Nephron progenitor cell (in vitro differentiated cells): ENCODE measurements around the gene BTN3A1.

Experiments used
- DNase-seq: peaks from one replicate; pipeline ENCODE4 v3.0.0; 2021
- H3K27ac Mint-ChIP-seq: 2 replicates; pipeline ENCODE4 v1.8.0; 2021; ENCODE audit warnings: mild to moderate bottlenecking, moderate library complexity, mixed read lengths
- H3K27me3 Mint-ChIP-seq: 2 replicates; pipeline ENCODE4 v1.8.0; 2021; ENCODE audit warnings: mild to moderate bottlenecking, low read depth, mixed read lengths; ENCODE audit not compliant: poor library complexity
- H3K36me3 Mint-ChIP-seq: 2 replicates; pipeline ENCODE4 v1.8.0; 2021; ENCODE audit warnings: low read depth, mixed read lengths
- H3K4me1 Mint-ChIP-seq: 2 replicates; pipeline ENCODE4 v1.8.0; 2021; ENCODE audit warnings: mixed read lengths
- H3K4me3 Mint-ChIP-seq: 2 replicates; pipeline ENCODE4 v1.8.0; 2021; ENCODE audit warnings: mild to moderate bottlenecking, moderate library complexity, mixed read lengths
- H3K9me3 Mint-ChIP-seq: 2 replicates; pipeline ENCODE4 v1.8.0; 2021; ENCODE audit warnings: mild to moderate bottlenecking, moderate library complexity, mixed read lengths
- CTCF ChIP-seq: fragments of 200-600 bp; sonication (generic); IDR thresholded peaks from 2 replicates; pipeline ENCODE4 v1.5.0; 2021; ENCODE audit warnings: antibody characterized with exemption

Gene BTN3A1

GRCh38 chr6:26382121-26382520 lies 20.0 kb upstream of the BTN3A1 start:
- Mint-ChIP-seq H3K9me3 (no peaks in the 10 kb centered on the region), H3K27ac (peak overlapping the region; percentile 63), H3K4me3 (peak overlapping the region; percentile 96), H3K27me3 (peaks cover 6% of the 10 kb centered on the region), H3K36me3 (peaks cover 14% of the 10 kb centered on the region), H3K4me1 (peaks cover 38% of the 10 kb centered on the region)
- DNase-seq = no peak
- TF ChIP-seq CTCF = no peak

DNA sequence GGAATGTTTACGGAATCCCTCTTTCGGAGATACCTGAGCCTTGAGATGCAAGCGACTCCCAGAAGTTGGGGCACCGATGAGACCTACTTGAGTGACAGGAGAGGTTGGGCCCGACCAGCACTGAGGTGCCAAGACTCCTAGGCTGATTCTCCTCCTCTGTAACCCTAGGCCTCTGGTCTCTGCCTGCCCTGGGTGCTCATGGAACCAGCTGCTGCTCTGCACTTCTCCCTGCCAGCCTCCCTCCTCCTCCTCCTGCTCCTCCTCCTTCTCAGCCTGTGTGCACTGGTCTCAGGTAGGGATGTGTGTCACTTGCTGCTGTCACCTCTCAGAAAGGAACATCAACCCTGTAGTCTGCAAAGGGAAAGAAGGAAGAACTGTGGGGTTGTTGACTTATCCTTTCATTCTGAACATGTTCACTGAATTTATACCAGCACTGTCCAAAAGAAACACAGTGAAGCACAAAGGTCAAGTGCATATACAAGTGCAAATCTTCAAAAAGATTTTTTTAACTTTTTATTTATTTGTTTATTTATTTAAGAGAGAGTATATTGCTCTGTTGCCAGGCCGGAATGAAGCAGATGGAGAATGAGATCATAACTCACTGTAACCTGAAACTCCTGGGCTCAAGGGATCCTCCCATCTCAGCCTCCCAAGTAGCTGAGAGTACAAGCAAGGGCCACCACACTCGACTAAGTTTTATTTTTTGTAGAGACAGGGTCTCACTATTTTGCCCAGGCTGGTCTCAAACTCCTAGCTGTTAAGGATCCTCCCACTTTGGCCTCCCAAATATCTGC lies 18.3 kb upstream of the BTN3A1 start:
- Mint-ChIP-seq H3K9me3 (no peaks in the 10 kb centered on the region), H3K36me3 (peaks cover 31% of the 10 kb centered on the region), H3K4me1 (peaks cover 44% of the 10 kb centered on the region), H3K4me3 (peak overlapping the region; percentile 96), H3K27ac (peak overlapping the region; percentile 97), H3K27me3 (peaks cover 2% of the 10 kb centered on the region)
- DNase-seq = peak; percentile 10
- no peak for TF ChIP-seq CTCF

DNA sequence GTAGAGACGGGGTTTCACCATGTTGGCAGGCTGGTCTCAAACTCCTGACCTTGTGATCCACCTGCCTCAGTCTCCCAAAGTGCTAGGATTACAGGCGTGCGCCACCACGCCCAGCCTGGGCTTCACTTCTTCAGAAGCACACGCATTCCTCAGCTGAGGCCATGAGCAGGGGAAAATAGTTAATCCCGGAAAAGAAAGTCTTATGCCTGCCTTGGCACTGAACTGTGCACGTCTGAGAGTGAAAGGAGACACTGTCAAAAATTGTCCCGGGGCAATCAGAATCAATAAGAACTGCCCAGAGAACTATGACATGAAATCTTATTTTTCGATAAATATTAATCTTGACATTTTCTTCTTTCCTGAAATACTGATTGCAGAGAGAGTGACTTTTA lies 16.3 kb upstream of the BTN3A1 start:
- DNase-seq = no peak
- no peaks in the 10 kb centered on the region for H3K9me3 Mint-ChIP-seq
- H3K27me3 Mint-ChIP-seq = peaks cover 2% of the 10 kb centered on the region
- H3K4me1 Mint-ChIP-seq = peaks cover 44% of the 10 kb centered on the region
- H3K36me3 Mint-ChIP-seq = peaks cover 48% of the 10 kb centered on the region
- no peak overlapping the region for H3K27ac Mint-ChIP-seq
- H3K4me3 Mint-ChIP-seq = no peak overlapping the region
- no peak for TF ChIP-seq CTCF

- Mint-ChIP-seq H3K36me3 (peaks cover 64% of the 10 kb centered on the region), H3K9me3 (no peaks in the 10 kb centered on the region), H3K4me3 (no peak overlapping the region), H3K27ac (no peak overlapping the region), H3K27me3 (no peaks in the 10 kb centered on the region), H3K4me1 (peaks cover 30% of the 10 kb centered on the region)
- no peak for TF ChIP-seq CTCF
- no peak for DNase-seq
These were observed 14.5 kb upstream of the BTN3A1 start for GRCh38 chr6:26387565-26387964.

DNA sequence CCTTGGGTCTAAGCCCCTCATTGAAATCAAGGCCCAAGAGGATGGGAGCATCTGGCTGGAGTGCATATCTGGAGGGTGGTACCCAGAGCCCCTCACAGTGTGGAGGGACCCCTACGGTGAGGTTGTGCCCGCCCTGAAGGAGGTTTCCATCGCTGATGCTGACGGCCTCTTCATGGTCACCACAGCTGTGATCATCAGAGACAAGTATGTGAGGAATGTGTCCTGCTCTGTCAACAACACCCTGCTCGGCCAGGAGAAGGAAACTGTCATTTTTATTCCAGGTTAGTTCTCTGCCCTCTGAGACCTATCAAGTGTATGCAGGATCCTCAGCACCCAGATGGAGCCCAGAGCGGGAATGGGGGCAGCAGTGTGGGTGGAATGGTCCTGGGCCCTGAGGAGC lies 14.1 kb upstream of the BTN3A1 start:
- no peak overlapping the region for H3K4me3 Mint-ChIP-seq
- H3K9me3 Mint-ChIP-seq = no peaks in the 10 kb centered on the region
- no peaks in the 10 kb centered on the region for H3K27me3 Mint-ChIP-seq
- TF ChIP-seq CTCF = no peak
- no peak for DNase-seq
- H3K4me1 Mint-ChIP-seq = peaks cover 28% of the 10 kb centered on the region
- H3K27ac Mint-ChIP-seq = no peak overlapping the region
- H3K36me3 Mint-ChIP-seq = peaks cover 67% of the 10 kb centered on the region

GRCh38 chr6:26388441-26388840 lies 13.6 kb upstream of the BTN3A1 start:
- H3K27me3 Mint-ChIP-seq = no peaks in the 10 kb centered on the region
- H3K27ac Mint-ChIP-seq = no peak overlapping the region
- DNase-seq = no peak
- TF ChIP-seq CTCF = no peak
- no peak overlapping the region for H3K4me3 Mint-ChIP-seq
- peaks cover 71% of the 10 kb centered on the region for H3K36me3 Mint-ChIP-seq
- H3K9me3 Mint-ChIP-seq = no peaks in the 10 kb centered on the region
- H3K4me1 Mint-ChIP-seq = peaks cover 25% of the 10 kb centered on the region
